ENCODE measurements around the gene TGIF2. TPM values are rescaled to one million over a fixed set of nuclear protein-coding genes. Genes with fewer than 3 reads are reported as not detected.

Gene TGIF2
- total and polyA plus RNA-seq, 2 of the 13 experiments (the other 11 are each of a cell fraction or from before 2014, with no cell fraction given): 41.3 to 53.9 TPM

GRCh38 chr20:36543184-36544133, 29.9 kb upstream of the TGIF2 start (continued):
- TF ChIP-seq AHDC1 (CRISPR knock-in tag; IDR thresholded peaks at IDR 0.05; ENCODE audit: borderline replicate concordance): no peak
- no peak for TF ChIP-seq HCFC1 (IDR thresholded peaks at IDR 0.05; ENCODE audit: low read depth, low read length)
- peak; percentile 76; the same call in 1 of the 2 replicates for TF ChIP-seq GTF3A (CRISPR knock-in tag; conservative IDR thresholded peaks at IDR 0.05)
- no peak for TF ChIP-seq ZNF567 (CRISPR knock-in tag; IDR thresholded peaks at IDR 0.05; ENCODE audit: borderline replicate concordance)
- TF ChIP-seq GATAD1 (CRISPR knock-in tag; IDR thresholded peaks at IDR 0.05): 0 out of 2 replicates have a peak, but pooled peaks have one; percentile 20
- TF ChIP-seq LBX2 (CRISPR knock-in tag; IDR thresholded peaks at IDR 0.05; ENCODE audit: borderline replicate concordance): 0 out of 2 replicates have a peak, but pooled peaks have one; percentile 18
- TF ChIP-seq SP4 (CRISPR knock-in tag; IDR thresholded peaks at IDR 0.05): 0 out of 2 replicates have a peak, but pooled peaks have one; percentile 43
- TF ChIP-seq KDM5B (CRISPR knock-in tag; IDR thresholded peaks at IDR 0.05; ENCODE audit: borderline replicate concordance): peak; percentile 11; the same call in 1 of the 2 replicates
- TF ChIP-seq ZNF879 (CRISPR knock-in tag; IDR thresholded peaks at IDR 0.05): no peak
- TF ChIP-seq EED (CRISPR knock-in tag; IDR thresholded peaks at IDR 0.05): peak; percentile 66; the same call in 1 of the 2 replicates
- TF ChIP-seq ZNF644 (CRISPR knock-in tag; IDR thresholded peaks at IDR 0.05; ENCODE audit: low read depth): peak; percentile 86
- TF ChIP-seq ZNF44 (CRISPR knock-in tag; IDR thresholded peaks at IDR 0.05): no peak
- TF ChIP-seq ZBTB7A (CRISPR knock-in tag; IDR thresholded peaks at IDR 0.05): no peak
